ENCODE results near the gene NPHS1.

DNA sequence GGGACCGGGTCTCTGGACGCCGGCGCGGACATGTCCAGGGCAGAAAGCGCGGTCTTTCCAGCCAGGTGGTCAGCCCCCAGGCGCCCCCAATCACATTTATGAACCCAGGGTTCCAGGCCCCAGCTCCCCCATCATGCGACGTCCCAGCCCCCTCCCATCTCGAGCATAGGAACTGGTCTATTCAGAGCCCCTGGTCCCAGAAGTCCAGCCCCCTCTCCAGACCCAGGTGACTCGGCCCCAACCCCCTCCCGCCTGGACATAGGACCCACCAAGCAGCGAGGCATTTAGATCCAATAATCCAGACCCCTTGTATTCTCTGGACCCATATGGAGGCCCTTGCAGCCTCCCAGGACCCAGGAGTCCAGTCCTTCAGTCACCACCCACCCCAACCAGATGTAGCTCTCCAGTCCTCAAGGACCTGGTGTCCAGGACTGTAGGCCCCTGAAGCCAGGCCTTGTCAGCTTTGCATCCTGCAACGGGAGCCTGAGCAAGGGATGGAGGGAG is 16.6 kb upstream of the NPHS1 start:
- no peak for TF ChIP-seq RXRA (IDR thresholded peaks at IDR 0.05; ENCODE audit: insufficient read depth, low read depth, low read length)
- no peak for TF ChIP-seq JUN (IDR thresholded peaks at IDR 0.05; ENCODE audit: low read depth, low read length)
- TF ChIP-seq POLR2AphosphoS5 (IDR thresholded peaks at IDR 0.05; ENCODE audit: low read depth, low read length): no peak
- no peak for TF ChIP-seq FOSL1 (IDR thresholded peaks at IDR 0.05; ENCODE audit: insufficient read depth, low read depth, low read length)
